A172 (cell line): ENCODE data around the gene CARS2. TPM values are rescaled to one million over a fixed set of nuclear protein-coding genes. Genes with fewer than 3 reads are reported as not detected.
"Not testable (repeated sequence)": the region's sequence is repeated elsewhere in the genome, so short reads cannot be mapped to it uniquely, and the experiment has no call there.

Experiments
- DNase-seq: peaks from one replicate; pipeline ENCODE4 v3.0.0-alpha.2; 2015; ENCODE audit warnings: low spot score
- total RNA-seq: library from RNA; depleted of rRNA; stranded (reverse); fragments of >200 nt; shearing (Covaris generic); gene quantifications from 2 replicates; pipeline ENCODE4 v1.2.3, GENCODE V29; 2014; rRNA removed

CARS2 gene, protein sequence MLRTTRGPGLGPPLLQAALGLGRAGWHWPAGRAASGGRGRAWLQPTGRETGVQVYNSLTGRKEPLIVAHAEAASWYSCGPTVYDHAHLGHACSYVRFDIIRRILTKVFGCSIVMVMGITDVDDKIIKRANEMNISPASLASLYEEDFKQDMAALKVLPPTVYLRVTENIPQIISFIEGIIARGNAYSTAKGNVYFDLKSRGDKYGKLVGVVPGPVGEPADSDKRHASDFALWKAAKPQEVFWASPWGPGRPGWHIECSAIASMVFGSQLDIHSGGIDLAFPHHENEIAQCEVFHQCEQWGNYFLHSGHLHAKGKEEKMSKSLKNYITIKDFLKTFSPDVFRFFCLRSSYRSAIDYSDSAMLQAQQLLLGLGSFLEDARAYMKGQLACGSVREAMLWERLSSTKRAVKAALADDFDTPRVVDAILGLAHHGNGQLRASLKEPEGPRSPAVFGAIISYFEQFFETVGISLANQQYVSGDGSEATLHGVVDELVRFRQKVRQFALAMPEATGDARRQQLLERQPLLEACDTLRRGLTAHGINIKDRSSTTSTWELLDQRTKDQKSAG
- 71.8 and 73.1 TPM in 2 replicates for total RNA-seq

DNA sequence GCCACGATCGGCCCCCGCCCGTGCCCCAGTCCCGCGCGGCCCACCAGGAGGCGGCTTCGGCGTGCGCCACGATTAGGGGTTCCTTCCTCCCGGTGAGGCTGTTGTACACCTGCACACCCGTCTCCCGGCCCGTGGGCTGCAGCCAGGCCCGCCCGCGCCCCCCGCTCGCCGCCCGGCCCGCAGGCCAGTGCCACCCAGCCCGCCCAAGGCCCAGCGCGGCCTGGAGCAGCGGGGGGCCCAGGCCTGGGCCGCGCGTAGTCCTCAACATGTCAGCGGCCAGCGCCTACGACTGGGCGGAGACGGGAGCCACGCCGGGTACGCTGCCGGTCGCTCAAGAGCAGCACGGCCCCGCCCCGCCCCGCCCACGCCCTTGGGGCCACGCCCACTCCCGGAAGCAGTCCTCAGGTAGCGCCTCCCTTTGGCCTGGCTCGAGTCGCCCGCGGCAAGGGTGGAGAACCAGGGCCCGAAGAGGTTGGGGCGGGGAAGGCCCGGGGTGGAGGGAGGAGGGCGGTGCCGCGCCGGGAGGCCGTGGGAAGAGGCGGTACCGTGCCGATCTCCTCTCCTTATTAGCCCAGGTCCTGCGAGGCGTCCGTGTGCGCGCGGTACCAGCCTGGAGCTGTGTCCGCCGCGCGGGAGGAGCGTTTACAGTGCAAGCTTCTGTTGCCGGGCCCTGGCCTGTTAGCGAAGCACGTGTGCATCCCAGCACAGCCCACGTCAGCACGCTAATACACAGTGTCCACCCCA lies at the start of gene CARS2:
CARS2 (minus strand) TSS at position 291 of the 744 bp plus-strand sequence; CDS start at position 268, 23 bp downstream.
- DNase-seq = peak; percentile 96

DNA sequence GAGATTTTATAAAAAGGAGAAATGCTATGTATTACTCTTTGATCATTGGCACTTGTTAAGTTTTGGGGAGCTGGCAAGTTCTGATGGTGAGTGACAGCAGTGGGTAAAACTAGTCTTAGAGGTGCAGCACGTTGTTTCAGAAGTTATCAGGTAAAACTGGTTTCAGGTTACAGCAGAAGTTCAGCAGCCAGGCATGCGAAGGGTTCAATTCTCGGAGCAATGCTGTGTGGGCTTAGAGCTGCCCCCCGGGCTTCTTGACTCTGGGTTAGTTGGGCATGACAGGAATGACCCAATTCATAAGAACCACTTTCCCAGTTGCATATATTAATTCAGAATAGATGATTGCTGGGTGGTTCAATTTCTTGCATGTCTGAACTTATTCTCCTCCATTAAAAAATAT lies 42.4 kb upstream of the CARS2 start:
- DNase-seq = no peak

DNA sequence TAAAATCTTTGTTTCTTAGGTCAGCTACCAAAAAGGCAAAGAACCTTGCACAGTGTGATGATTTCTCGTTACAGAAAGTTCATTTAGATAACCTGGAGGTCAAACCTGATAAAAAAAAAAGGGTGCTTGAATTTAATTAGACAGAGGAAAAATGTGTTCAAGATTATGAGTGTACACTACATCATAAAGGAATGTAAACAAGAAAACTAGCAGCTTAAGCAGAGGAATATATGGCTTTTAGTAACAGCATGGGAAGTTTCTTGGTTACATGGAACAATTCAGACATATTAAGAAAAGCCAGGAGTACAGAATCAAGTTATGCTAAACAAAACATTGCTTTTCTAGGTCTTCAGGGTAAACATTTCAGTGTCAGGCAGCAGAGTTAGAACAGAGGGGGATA lies 40.5 kb upstream of the CARS2 start:
- peak; percentile 31 for DNase-seq

DNA sequence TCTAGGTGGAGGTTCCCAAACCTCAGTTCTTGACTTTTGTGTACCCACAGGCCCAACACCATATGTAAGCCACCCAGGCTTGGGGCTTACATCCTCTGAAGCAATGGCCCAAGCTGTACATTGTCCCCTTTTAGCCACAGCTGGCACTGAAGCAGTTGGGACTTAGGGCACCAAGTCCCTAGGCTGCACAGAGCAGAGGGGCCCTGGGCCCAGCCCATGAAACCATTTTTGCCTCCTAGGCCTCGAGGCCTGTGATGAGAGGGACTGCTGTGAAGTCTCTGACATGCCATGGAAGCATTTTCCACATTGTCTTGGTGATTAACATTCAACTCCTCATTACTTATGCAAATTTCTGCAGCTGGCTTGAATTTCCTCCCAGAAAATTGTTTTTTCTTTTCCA lies 37.8 kb upstream of the CARS2 start:
- DNase-seq = no peak

DNA sequence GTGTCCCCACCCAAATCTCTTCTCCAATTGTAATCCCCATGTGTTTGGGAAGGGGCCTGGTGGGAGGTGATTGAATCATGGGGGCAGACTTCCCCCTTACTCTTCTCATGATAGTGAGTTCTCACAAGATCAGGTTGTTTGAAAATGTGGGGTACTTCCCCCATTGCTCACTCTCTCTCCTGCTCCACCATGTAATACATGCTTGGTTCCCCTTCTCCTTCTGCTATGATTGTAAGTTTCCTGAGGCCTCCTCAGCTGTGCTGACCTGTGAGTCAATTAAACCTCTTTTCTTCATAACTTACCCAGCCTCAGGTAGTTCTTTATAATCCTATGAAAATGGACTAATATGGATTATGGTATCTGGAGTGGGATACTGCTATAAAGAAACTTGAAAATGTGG lies 31.6 kb upstream of the CARS2 start:
- DNase-seq = no peak

DNA sequence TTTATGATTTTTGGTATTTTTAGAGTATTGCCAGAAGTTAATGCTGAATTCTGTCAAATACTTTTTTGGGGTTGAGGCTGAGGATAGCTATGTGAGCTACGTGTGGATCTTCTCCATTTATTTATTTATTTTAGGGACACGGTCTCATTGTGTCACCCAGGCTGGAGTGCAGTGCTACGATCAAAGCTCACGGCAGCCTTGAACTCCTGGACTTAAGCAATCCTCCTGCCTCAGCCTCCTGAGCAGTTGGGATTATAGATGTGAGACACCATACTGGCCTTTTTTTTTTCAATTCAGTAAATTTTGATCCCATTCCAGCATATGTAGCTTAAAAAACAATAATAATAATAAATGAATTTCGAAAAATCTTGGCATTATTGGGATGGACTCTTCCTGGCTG lies 28.6 kb upstream of the CARS2 start:
- DNase-seq = no peak

DNA sequence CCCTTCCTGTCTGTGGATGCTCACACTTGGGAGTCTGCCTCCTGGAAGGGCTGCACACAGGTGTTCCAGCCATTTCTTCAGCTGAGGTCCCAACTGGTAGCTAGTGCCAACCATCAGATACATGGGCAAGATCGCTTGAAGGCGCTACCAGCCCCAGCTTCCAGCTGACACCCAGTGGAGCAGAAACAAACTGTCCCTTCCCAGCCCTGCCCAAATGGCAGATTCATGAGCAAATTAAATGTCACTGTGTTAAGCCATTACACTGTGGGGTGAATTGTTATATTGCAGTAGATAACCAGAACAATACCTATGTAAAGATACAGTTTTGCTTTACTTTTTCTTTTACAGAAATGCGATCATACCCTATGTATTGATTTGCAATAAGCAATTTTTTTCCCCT lies 25.2 kb upstream of the CARS2 start:
- DNase-seq = no peak

DNA sequence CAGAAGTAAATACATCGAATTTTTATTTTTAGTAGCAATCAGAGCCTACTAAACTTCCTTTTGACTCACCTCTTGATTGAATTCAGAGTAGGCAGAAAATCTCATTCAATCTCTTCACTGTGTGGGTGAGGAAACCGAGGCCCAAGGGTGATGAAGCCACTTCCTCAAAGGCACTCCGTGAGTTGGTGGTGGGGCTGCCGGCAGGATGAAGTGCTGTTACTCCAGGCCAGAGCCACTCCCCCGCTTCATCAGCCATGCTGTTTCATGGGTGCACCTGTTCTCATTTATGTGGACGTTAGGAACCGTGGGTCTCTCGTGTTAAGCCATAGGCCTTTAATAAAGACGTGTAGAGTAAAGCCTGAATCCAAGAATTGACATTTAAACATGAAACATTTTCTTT lies 20.8 kb upstream of the CARS2 start:
- DNase-seq = no peak

DNA sequence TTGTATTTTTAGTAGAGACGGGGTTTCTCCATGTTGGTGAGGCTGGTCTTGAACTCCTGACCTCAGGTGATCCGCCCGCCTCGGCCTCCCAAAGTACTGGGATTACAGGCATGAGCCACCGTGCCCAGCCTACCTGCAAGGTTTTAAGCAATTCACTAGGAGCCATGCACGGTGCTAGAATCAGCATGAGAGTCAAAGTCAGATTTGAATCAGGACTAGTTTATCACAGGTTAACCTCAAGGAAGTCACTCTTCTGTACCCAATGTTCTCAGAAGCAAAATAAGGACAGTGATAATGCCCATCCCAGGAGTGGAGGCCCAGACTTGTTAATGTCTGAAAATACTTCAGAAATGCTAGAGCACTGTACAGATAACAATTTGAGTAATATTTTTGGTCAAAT lies 20.2 kb upstream of the CARS2 start:
- not testable (repeated sequence) for DNase-seq

DNA sequence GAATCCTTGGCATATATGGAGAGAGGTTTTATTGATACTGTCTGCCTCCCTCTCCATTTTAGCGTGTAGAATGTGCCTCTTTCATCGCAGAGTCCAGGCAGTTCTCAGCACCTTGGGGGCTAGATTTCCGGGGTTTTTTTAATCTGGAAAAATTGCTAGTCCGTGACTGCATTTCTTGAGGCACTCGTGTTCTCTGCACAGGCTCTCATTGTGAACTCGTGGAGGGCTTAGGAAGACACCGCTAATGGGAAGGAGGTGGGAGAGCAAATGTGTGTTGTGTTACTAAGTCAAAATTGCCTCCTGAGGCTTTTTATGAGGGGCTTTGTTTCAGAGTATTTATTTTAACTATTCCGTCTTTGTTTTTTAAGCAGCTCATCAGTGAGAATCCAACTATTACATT lies 17.7 kb upstream of the CARS2 start:
- no peak for DNase-seq

DNA sequence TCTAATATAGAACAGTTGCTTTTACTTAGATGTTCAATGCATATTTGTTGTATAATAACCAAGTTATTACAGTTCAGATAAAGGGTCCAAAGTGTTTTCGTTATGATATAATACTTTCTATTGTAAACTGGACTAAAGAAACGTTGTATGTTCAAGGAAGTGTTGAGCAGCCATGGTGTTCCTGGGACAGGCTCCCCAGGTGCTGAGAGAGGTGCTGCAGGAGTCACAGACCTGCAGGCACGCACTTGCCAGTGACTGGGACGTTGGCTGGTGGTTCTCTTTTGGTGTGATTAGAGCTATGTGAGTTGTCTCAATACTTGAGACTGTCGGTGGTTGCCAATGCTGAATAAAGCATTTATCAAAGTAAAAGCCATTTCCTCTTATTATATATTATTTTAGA lies 17.1 kb upstream of the CARS2 start:
- DNase-seq = no peak

DNA sequence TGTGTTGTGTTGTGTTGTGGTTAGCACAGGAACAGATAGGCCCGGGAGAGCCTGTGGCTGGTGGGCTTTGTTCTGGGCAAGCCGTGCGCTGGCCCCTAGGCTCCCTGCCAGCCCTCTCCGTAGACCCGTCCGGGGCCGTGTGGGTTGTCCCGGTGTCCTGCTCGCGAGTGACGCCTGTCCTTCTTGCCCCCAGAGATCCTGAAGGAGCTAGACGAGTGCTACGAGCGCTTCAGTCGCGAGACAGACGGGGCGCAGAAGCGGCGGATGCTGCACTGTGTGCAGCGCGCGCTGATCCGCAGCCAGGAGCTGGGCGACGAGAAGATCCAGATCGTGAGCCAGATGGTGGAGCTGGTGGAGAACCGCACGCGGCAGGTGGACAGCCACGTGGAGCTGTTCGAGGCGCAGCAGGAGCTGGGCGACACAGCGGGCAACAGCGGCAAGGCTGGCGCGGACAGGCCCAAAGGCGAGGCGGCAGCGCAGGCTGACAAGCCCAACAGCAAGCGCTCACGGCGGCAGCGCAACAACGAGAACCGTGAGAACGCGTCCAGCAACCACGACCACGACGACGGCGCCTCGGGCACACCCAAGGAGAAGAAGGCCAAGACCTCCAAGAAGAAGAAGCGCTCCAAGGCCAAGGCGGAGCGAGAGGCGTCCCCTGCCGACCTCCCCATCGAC lies 13.3 kb upstream of the CARS2 start:
- DNase-seq = no peak

DNA sequence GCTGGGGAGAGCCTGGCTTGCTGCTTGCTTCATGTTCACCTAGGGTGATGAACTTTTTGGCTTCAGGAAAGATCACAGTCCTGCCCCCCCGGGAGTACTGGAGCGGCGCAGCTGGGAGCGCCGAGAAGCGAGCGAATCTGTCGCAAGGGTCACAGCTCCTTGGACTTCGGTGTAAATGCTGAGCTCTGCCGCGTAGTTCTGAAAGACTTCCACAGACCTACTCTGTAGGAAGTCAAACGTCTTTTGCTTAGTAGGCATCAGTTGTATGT lies 10.3 kb upstream of the CARS2 start:
- peak; percentile 30 for DNase-seq

DNA sequence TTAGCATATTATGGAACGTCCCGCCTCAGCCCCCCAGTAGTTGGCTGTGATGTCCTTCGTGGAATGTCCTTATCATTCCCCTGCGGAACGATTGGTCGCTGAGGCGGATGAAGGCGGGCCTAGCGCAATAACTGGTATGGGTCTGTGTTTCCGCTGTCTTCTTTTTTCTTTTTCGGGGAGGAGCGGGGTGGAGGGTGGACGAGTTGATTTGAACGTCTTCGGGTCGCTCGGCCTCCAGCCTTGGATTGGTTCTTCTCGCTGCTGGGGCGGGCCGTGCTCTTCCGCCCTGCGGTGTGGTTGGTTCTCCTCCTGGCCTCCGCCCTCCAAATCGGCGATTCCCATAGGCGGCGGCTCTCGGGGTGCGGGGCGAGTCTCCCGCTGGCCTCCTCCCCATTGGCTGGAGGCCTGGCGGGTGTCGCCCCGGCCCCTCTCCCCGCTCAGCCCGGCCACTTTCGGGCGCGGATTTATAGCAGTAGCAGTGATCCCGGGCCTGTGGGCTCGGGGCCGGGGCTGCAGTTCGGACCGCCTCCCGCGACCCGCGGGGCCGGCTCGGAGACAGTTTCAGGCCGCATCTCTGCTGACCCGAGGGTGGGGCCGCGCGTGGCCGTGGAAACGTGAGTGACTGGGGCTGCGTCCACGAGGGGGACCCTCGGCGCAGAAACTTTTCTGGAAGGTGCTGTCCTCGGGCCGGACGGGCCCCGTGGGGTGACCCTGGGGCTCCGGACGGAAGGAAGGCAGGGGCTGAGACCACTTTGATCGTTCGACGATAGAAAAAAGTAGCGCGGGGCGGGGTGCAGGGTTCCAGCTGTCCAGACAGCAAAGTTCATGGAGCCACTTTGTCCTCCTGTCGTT lies 9.7 kb upstream of the CARS2 start:
- DNase-seq = peak; percentile 100

DNA sequence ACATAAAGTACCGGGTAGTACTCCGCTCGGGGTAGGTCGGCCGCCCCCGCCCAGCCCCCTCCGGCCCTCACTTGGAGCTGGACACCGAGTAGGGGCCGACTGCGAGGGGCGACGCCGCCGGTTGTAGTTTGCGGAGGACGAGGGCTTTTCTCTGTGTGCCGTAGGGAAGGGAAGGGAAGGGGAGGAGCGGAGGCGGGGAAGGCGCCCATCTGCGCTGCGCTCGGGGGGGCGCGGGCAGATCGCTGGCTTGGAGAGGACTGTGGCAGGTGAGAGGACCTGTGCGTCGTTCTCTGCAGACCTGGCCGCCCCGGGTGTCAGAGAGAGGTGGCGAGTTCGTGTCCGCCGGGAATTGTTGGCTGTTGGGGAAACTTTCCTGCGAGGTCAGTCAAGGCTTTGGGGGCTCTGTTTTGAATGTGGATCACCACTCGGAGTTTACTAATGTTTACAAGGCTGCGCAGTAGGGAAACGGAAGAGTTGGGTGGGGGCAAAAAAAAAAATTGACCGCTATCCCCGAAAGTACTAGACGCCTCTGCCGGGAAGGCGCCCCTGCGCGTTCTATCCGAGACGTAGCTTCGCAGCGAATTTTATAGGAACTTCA lies 9.0 kb upstream of the CARS2 start:
- no peak for DNase-seq

DNA sequence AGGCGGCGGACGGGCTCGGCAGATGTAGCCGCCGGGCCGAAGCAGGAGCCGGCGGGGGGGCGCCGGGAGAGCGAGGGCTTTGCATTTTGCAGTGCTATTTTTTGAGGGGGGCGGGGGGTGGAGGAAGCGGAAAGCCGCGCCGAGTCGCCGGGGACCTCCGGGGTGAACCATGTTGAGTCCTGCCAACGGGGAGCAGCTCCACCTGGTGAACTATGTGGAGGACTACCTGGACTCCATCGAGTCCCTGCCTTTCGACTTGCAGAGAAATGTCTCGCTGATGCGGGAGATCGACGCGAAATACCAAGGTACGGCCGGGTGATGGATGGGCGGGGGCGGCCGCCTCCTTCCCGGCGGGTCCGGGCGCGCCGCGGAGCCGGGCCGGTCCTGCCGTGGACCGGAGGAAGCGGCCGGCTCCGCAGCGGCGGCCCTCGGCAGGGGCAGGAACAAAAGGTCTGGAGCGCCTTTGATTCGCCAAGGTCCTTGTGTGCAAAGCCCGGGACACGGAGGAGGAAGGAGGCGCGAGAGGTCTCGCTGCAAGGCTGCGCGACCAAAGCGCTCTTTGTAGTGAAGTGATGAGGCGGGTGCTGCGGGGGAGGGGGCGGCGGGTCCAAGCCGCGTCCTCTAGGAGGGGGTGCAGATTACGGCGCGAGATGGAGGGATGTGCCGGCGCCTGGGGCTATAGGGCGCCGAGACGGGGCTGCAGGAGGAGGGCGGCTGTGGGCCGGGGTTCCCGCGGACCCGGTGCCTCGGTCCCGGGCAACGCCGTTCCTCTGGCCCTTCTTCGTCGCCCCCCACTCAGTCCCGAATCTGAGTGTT lies 8.3 kb upstream of the CARS2 start:
- peak; percentile 28 for DNase-seq

DNA sequence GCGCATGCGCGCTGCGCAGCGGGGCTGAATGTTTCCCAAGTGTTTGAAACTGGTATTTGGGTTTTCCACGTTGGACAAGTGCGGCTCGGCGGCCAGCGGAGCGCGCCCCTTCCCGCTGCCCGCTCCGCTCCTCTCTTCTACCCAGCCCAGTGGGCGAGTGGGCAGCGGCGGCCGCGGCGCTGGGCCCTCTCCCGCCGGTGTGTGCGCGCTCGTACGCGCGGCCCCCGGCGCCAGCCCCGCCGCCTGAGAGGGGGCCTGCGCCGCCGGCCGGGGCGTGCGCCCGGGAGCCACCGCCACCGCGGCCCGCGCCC lies 7.7 kb upstream of the CARS2 start, which contains the start of gene ING1:
ING1 (plus strand) TSS at position 59 of the 311 bp plus-strand sequence. CDS start 450 bp downstream, outside the sequence.
- no peak for DNase-seq

DNA sequence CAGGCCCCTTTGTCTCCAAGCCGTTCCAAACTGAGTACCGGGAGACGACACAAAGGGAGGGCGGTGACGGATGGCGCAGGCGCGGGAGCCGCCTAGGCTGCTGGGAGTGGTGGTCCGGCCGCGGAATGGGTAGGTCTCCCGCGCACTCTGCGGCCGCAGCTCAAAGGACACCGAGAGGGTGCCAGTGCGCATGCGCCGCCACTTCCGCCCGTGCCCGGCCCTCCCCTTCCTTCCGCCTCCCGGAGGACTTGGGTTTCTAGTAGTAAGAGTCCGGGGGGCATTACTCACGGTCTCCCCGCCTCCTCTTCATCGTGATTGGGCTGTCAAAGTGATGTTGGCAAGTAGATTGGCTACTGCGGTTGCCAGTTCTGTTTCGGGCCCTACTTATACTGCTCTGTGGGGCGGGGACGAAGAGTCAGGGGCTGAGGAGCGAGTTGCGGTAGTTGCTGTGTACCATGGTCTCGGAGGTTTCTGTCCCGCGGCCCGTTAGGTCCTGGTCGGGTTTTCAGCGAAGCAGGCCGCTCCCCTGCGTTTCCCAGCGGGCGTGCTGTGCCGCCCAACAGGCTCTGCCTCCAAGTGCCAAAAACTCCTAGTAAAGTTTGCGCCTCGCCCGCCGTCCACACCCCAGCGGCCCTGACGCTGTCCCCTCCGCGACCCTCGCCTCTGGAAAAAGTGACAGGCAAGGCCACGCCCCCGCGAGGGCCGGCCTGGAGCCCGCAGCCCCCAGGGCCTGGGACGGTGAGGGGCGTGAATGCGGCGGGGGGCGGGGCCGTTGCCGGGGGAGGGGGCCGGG lies 7.1 kb upstream of the CARS2 start:
- DNase-seq = peak; percentile 100

DNA sequence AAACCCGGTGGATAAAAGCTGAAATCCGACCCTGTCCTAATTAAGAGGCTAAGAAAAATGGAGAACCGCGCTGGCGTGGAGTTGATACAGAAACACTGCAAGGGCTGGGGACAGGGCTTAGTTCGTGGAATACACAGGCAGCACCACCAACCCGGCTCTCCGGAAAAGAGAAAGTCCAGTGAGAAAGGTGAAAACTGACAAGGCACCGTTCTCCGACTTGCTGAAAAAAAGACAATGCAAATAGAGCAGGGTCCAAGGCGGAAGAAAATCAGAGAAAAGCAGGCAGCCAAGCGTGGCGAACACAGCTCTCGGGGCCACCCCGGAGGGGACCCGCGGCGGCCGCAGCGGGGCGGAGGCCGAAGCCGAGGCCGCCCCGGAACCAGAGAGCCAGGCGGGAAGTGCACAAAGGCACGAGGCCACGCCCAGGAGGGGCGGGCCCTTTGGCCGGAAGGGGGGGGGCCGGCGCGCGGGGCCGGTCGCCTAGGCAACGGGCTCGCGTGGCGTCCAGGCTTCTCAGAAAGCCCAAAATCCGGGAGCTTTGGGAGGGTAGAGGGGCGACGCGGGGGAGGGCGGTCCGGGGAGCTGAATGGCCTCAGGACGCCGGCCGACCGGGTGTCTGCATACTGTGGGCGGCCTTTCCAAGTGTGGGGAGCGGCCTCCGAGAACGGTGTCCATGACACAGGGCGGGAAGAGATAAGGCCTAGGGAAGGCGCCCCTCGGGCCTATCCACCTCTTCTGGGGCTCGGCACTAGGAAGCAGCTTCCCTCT lies 6.3 kb upstream of the CARS2 start:
- peak; percentile 70 for DNase-seq
